Epithelial cell of prostate (primary cell): ENCODE results near the gene SND1.

Experiments
- DNase-seq: peaks from one replicate; pipeline ENCODE4 v3.0.0-alpha.2; 2011; ENCODE audit warnings: low read depth, low spot score
- H3K27ac ChIP-seq: fragments of 450-650 bp; 2 replicates; pipeline ENCODE4 v1.5.1; 2017; ENCODE audit warnings: mild to moderate bottlenecking

SND1 gene

DNA sequence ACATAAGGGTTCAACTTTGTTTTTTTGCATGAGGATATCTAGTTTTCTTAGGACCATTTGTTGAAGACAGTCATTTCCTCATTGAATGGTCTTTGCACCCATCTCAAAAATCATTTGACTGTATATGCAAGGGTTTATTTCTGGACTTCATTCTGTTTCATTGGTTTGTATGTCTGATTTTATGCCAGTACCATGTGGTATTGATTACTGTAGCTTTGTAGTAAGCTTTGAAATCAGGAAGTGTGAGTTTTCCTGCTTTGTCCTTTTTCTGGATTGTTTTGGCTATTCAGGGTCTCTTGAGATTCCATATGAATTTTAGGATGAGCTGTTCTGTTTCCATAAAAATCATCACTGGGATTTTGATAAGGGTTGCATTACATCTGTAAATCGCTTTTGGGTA, 63.9 kb downstream of the SND1 start:
- no peak overlapping the region for H3K27ac ChIP-seq

DNA sequence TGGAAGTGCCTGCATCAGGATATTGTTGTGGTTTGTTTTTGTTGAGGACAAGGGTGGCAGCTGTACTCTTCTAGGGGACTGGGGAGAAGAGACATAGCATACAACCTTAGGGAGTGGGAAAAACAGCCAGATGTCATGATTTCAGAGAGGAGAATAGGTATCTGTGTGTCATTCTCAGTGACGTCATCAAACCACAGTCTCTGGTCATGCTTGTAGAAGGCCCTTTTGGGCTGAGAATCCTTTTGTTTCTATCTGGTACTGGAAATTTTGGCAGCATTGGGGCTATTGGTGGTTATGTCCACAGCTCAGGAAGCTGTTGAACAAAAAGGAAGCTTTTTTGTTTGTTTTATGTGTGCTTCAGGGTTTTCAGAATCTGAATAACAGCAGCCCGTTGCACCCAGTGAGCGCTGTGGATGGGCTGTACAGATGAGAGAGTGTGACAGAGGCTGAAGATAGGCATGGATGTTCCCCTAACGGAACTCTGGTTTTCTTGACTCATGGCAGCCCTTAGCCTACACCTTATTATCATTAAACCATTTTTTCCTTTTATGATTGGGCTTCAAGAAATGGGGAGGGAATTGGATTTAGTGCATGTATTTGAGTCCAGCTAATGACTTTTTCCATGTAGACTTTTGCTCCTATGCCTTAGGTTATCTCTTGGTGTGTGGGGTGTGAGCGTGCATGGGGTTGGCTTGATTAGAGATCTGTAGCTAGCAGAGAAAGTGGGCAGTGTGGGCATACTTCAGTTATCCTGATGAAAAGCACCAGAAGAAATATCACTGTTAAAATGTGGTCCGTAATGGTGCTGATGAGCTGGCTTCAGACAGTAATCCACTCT, 65.7 kb downstream of the SND1 start:
- no peak overlapping the region for H3K27ac ChIP-seq
- no peak for DNase-seq

More for the DNA sequence above, 63.9 kb downstream of the SND1 start:
- no peak for DNase-seq

DNA sequence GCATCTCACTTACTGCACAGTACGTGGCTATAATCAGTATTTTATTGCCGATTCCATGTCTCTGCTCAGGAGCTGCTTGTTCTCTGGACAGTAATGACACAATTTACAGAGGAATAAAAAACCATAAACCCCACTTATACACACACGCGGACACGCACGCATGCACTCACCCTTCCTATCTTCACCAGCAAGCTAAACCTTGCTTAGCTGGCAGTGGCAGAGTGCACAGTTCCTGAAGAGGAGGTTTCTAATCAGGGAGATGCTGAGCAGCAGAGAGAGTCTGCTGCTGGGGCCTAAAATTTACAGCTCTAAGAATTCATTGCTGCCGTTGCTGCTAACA, 66.3 kb downstream of the SND1 start:
- no peak for DNase-seq
- no peak overlapping the region for H3K27ac ChIP-seq

DNA sequence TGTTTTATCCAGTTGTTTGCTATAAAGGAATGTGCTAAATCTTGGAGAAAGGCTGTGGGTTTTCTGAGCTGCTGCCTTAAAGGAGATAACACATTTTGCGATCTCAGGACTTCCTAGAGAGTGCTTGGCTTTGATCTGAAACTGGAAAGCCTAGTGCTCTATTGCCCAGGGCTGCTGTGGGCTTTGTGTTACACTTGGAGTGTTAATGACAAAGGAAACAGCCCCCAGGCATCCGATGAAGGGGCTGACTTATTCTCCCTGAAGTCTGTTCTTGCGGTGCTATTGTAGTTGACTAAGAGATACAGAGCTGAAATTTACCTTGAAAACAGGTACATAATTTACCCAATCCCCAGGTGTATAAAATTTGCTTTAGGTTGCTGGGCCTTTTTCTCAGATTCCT, 74.5 kb downstream of the SND1 start:
- no peak for DNase-seq
- H3K27ac ChIP-seq, result no peak overlapping the region

DNA sequence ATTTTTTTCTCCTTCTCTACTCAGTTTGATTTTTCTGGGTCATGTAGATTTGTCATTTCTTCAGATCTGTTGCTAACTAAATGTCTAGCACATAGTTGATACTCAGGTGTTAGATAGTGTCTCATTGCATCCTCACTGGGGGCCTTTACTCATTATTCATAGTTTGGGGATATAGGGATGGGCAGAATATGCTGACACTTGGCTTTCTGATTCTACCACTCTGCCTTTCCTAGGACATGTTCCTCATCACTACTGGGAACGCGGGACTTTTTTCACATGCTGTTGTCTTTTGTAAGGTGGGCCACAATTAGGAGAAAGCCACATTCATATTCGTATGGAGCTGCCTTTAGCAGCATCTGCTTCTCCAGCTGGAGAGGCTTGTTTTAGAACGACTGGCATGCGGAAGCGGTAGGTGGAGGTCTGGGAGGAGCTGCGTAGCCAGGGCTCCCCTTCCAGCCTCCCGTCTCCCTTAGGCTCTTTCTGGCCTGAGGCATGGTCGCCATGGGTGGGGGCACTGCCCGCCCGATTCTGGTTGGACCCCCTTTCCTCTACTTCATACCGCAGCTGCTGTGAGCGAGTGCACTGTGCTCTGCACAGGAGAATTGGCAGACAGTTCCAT, 78.8 kb downstream of the SND1 start:
- DNase-seq, result no peak
- H3K27ac ChIP-seq, result no peak overlapping the region

DNA sequence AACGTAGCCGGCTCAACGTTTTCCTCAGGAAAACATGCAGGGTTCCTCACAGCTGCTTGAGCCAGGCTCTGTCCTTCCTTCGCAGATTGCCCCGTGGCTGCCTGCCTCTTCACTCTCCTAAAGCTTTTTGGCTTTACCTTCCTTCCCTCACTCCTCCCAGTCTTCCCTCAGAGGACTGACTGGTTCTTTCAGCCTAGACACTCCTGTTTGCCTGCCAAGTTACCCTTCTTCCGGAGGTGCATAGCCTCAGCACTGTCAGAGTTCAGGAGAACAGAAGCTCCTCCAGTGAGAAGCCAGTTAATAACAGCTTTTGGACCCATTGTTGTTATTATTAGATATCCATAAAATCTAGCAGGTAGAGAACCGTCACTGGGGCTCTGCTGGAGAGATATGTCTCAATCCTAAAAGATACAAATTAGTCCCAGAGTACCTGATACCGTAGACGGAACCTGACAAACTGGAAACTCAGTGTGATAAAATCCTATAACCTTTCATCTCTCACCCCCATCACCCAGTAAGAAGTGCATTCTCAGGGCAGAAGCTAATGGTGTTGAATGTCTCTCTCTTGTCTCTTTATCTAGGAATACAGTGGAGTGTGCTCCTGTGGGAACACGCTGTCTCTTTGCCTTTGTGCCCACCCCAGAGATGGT, 79.6 kb downstream of the SND1 start:
- DNase-seq, result no peak
- no peak overlapping the region for H3K27ac ChIP-seq

DNA sequence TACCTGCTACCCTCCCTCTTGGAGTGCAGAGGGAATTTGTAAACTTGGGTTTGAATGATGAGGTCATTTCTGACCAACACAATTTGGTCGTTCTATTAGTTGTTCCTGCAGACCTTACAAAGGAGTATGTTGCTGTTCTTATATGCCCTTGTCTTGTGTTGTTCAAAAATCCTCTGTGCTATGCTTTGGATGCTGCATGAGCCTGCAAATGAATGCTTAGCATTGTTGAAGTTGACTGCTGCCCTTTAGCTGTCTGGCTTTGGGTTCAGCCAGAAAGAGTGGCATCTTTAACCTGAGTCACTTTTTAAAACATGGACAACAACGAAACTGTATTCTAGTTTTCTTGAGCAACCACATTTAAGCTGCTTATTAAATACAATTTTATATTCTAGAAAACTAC, 80.3 kb downstream of the SND1 start:
- H3K27ac ChIP-seq, result no peak overlapping the region
- no peak for DNase-seq

DNA sequence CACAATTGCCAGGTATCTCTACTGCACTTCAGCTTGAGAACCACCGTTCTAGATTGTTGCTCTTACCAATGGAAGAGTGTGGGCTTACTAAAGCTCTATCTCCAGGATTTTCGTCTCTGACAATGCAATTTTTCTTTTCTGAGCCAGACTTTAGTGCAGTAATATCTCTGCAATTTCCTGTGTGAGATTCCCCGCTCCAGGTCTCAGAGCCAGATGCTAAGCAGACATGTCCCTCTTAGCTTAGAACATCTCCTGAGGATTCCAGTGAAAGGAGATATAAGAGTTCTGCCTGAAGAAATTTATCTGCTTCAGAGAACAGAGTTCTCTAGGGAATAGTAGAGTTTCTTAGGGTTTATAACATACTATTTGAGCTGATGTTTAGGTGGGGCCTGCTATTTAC, 82.0 kb downstream of the SND1 start:
- no peak for DNase-seq
- H3K27ac ChIP-seq, result no peak overlapping the region

DNA sequence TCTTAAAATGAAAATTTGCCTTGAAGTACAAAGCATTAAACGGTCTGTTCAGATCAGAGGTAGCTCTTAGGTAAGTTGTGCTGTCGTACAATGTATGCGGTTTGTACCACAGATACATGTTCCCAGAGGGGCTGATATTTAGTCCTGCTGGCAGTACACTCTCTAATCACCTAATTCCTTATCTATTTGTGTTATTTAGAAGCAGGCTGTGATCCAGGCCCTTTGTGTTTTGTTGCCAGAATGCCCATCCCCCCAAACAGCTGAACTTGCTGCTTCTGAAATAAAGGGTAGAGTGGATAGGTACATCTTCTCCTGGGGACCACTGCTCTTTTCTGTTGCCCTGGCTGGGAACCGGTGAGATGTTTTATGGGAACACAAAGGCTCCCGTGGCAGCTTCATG, 84.5 kb downstream of the SND1 start:
- no peak overlapping the region for H3K27ac ChIP-seq
- DNase-seq, result no peak

DNA sequence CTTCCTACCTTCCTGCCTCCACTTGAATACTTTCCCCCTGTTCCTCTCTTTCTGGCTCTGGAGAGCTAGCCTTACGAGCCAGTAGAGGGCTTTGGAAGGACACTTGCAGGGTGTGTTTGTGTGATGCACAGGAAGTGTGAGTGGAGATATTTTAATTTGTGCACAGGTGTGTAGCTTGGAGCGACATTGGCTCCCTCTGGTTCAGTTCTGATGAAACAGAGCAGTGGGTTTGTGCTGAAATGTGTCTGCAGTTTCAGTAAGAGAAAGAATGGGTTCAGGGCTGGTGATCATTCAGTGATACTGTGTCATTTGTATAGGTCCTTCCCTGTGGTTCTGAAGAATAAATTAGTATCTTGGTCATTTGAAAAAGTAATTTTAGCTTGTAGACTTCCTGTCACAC, 86.9 kb downstream of the SND1 start:
- H3K27ac ChIP-seq, result no peak overlapping the region
- DNase-seq, result no peak

DNA sequence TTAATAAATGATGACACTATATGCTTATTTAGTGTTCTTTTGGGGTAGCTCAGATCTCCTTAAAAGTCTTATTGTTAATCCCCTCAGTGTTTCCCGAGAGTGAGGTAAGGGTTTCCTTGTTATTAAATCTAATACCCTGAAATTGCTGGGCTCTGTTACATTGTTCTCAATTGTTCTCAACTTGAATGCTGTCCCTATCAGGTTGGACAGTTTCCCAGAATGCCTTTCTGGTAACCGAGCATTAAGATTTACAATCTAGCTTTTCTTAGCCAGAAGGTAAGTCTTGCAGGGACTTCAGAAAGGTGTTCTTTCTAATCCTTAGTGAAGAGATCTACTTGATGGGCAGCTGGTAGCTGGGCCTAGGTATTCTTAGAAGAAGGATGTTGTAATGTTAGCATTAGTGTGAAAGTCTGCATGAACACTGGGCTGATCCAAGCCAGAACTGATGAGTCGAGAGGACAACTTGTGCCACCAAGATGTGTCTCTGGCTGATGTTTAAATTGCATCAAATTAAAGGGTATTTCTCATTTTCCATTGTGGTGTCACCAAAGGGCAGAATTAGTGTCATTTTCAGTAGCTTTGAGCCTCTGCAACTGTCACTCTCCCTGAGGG, 89.9 kb downstream of the SND1 start:
- DNase-seq, result no peak
- no peak overlapping the region for H3K27ac ChIP-seq

DNA sequence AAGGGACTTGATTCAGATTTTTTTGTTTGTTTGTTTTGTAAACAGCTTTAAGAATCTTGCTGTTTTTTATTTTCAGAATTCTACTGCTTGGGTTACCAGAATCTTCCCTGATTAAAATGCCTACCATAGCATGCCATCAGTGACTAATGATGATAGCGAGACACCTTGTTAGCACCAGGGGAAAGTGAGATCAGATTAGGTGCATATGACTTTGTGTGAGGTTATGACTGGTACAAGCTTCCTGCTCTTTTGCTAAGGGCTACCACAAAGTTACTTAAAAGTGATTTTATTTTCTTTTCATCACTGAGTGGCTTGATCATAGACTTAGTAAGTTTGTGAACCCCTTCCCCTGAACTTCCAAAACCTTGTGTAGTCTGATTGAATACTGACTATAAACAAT, 93.5 kb downstream of the SND1 start:
- no peak for DNase-seq
- H3K27ac ChIP-seq, result no peak overlapping the region

DNA sequence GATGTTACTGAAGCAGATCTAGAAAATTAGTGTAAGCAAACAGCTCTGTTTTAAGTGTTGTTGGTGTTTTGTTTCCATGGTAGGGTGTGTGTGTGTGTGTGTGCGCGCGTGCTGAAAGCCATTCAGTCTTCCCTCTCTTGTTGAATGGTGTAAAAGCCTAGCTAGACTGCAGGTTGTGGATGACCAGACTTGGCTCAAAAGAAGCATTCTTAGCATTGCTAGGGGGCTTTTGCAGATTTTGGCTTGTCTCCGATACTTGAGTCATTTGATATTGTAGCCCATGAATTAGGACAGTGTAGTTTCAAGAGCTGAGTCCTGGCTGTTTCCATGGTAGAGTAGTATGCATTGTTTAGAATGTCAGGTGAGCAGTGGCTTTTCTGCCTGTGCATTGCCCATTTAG, 99.1 kb downstream of the SND1 start:
- no peak for DNase-seq
- H3K27ac ChIP-seq, result no peak overlapping the region

DNA sequence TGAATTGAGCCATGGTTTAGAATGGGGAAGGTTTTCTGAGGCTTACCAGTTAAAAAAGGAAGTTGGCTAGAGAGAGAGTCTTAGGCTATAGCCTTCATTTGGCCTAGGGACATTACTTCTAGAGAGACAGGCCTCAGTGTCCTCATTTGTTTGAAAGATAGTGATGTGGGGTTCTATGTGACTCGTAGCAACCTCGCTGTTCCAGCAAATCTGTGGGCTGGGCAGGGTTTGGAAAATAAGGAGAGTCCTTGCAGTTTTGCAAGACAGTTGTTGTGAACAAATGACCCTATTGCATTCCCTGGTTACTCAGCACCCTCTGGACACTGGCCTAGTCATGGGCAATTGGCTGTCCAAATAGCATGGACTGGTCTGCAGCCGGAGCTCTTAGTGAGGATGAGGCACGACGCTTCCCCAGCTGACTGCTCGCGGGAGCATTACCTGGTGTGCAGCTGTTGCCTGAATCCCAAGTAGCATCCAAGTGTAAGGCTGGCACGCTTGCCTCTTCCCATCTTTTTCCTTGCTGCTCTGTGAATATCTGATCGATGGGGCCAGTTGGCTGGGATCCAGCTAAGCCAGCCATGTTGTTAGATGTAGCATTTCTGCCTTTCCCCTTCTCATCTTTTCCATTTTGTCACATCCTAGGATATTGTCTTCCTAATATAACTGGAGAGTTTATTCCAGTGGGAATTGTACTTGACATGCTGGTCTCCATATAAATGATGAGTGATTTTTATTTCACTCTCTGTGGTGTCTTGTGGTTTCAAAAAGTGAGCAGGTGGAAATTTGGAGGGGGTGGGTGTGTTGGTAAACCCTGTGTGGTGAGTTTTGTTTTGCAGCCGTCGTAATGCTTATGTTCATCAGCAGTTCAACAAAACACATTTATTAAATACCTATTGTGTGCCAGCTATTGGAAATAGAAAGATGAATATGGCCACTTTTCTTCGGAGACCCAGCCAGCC, 99.8 kb downstream of the SND1 start:
- no peak overlapping the region for H3K27ac ChIP-seq
- DNase-seq, result no peak

DNA sequence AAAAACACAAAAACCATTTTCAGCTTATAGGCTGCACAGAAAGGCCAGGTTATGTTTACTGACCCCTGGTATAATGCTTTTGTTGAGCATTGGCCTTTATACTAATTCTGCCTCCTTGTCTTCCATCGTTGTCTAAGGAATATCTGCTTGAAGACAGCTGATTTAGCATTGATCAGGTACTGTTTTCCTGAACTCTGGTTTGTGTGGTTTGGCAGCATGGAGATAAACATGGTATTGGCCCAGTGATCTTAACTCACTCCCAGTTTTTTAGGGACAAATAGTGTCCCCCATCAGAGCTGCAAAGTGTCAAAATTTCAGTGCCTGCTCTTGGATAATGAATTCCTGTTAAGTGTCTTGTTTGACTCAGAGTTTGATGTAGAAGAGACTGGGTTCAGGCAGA, 100.8 kb downstream of the SND1 start:
- H3K27ac ChIP-seq, result no peak overlapping the region
- DNase-seq, result no peak

DNA sequence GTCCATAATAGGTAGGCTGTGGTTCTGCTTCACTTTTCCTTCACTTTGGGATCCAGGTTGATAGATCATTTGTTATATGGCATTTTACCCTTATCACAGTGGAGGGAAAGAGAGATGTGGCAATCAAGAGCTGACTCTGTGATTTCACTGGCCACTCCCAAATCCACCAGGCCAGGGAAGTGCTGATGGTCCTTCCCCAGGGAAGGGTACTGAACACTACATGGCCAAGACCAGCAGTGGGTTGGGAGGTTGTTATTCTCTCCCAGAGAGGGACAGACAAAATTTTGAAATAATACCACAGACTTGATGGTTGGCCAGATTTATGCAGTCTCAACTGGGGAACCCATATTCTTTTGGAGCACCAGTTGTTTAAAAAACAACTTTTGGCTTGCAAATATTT, 102.5 kb downstream of the SND1 start:
- H3K27ac ChIP-seq, result no peak overlapping the region
- no peak for DNase-seq

DNA sequence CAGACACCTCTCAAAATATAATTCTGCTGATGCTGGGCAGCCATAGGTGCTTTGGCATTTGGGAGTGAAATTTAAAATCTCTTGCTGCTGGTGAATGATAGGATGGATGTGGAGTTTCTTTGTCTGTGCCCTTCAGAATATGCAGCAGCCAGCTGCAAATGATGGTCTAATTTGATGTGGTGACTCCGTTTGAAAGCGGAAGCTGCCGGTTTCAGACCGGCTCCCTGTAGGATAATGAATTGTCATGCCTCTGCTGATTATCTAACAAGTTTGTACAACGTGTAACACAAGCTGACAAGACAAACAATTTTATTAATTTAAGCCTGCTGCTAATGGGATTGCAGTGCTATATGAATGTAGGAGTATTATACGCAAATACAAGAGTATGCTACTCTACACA, 103.5 kb downstream of the SND1 start:
- no peak overlapping the region for H3K27ac ChIP-seq
- no peak for DNase-seq

DNA sequence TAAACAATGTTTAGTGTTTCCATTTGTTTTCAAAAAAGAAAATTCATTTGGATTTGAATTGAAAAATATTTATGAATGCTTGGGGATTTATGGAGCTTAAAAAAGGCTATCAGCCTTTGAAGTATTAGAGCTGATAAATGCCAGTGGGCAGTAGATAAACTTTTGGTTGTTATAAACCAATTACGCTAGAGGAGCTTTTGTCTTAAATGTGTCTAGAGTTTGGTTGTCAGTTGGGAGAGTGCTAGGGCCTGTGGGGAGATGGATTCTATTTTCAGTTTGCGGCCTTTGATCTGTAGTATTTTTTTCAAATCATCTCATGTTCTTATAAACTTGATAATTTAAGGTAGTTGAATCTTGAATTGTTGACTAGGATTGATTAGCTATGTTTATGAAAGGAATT, 104.0 kb downstream of the SND1 start:
- DNase-seq, result no peak
- H3K27ac ChIP-seq, result no peak overlapping the region

DNA sequence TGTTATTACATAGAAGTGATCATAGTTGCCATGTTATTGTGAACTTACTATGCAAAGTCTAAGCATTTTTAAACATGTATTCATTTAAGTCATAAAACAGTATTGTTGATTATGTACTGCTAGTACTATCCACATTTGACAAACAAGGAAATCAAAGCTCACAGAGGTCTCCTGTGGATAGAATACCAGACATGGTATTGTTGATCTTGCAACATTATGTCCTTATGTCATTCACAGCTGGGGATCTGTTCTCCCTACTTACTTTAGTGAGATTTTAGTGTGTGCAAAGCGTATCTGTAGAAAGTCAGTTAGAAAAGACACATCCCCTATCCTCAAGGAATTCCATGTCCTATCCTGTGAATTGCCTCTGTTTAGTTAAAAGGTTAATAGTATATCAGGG, 106.1 kb downstream of the SND1 start:
- no peak overlapping the region for H3K27ac ChIP-seq
- no peak for DNase-seq

DNA sequence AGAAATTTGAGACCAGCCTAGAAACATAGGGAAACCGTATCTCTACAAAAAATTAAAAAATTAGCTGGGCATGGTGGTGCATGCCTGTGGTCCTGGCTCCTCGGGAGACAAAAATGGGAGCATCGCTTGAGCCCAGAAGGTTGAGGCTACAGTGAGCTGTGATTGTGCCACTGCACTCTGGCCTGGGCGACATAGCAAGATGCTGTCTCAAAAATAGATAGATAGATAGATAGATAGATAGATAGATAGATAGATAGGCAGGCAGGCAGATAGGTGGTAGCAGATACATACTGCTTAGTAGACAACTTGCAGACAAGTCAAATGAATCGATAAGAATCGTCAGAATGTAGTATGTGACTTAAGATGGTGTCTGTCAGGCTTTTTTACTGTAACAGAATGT, 106.9 kb downstream of the SND1 start:
- DNase-seq, result no peak
- H3K27ac ChIP-seq, result no peak overlapping the region
